KOPT-K1 (cell line): Measurements from ENCODE around the gene ARL14.

Experiments used
- H3K27ac ChIP-seq: fragments of 200-600 bp; sonication (generic); 2 replicates; pipeline ENCODE4 v1.5.1; 2016; ENCODE audit warnings: antibody characterized with exemption, mild to moderate bottlenecking, low read depth, low read length; ENCODE audit not compliant: poor library complexity, severe bottlenecking
- H3K36me3 ChIP-seq: fragments of 200-600 bp; sonication (generic); 2 replicates; pipeline ENCODE4 v1.5.1; 2017; ENCODE audit warnings: antibody characterized with exemption, mild to moderate bottlenecking, low read length, moderate library complexity; ENCODE audit not compliant: insufficient read depth
- H3K9me3 ChIP-seq: fragments of 200-600 bp; sonication (generic); 2 replicates; pipeline ENCODE4 v1.5.1; 2017; ENCODE audit warnings: antibody characterized with exemption, low read length, mild to moderate bottlenecking; ENCODE audit not compliant: insufficient read depth, poor library complexity, severe bottlenecking

Gene ARL14

DNA sequence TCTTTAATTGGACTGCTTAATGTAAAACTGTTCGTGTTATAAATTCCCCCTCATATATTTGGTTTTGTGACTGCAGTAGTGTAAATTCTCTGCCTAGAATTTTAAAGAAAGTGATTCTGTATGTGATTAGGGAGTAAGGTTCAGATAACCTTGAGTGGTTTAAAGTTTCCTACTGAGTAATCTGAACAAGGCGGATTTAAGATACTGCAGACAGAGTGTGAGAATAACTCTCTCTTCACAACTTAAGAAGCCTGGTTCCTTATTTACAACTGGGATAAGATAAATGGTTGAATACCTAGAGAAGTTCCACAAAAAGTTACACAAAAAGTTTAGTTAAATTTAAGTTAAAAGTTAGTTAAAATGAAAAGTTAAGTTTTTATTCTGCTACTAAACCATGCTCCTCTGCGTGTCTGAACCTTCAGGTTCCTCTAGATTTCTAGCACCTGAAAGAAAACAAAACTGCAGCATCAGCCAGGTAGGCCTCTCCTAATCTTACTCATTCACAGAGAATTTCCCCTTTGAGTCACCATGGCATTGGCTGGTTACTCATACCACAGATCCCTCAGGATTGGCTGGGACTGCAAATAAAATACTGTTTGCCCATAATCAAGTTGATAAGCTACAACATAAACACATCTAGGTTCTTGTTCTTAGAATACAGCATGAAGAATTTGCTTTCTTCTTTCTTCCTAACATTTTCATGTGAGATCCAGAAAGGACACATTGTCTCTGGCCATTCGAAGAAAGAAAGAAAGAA is at the start of gene ARL14:
Gene ARL14, plus strand, starts transcription at position 614 of the 757 bp plus-strand sequence. CDS start 187 bp downstream, outside the sequence.
- no peak within 1 kb of the TSS for H3K27ac ChIP-seq
- no peaks in the 10 kb centered on the region for H3K9me3 ChIP-seq
- H3K36me3 ChIP-seq: no peaks in the 10 kb centered on the region

DNA sequence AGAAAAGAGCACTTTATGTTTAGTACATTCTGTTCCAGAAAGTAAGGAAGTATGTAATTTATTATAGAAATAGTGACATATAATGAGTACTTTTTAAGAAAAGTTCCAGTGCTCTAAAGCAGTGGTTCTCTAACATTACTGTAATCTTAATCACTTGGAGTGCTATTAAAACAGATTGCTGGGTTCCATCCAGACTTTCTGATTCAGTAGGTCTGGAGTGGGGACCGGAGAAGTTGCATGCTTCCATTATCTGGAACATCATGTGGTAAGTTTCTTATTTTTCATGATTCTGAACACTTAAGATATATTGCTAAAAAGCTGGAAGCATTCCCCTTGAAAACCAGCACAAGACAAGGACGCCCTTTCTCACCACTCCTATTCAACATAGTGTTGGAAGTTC is 47.5 kb upstream of the ARL14 start:
- Histone ChIP-seq H3K9me3 (no peaks in the 10 kb centered on the region), H3K27ac (no peak overlapping the region), H3K36me3 (no peaks in the 10 kb centered on the region)

DNA sequence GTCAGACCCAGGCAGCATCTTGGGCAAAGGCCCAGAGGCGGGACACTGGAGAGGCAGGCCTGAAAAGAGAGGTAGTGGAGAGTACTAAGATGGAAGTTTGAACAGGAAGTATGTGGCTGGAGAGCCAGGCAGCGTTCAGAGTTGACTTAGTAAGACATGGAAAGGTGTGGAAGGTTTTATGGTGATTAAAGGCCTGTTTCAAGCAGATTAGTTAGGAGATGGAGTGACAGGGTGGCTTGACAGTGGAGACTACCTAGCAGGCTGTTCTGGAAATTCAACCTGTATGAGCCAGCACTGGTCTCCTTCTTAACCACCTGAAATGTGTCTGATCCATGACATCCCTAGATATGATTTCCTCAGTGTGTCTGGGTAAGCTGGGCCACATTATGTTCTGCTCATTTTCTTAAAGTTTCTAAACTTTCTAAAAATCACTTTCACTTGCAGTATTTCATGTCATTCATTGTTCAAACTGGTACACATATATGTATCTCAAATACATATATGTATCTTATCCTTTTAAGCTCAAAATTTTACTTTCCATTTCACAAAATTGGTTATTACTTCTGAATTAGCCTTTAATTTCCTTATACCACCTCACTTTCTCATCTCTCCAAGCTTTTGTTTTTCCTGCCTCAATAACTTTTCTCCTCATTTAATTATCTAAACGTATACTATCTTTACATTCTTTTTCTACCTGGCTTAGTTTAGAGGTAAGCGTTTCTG is 43.4 kb upstream of the ARL14 start:
- Histone ChIP-seq H3K9me3 (no peaks in the 10 kb centered on the region), H3K36me3 (no peaks in the 10 kb centered on the region), H3K27ac (no peak overlapping the region)

DNA sequence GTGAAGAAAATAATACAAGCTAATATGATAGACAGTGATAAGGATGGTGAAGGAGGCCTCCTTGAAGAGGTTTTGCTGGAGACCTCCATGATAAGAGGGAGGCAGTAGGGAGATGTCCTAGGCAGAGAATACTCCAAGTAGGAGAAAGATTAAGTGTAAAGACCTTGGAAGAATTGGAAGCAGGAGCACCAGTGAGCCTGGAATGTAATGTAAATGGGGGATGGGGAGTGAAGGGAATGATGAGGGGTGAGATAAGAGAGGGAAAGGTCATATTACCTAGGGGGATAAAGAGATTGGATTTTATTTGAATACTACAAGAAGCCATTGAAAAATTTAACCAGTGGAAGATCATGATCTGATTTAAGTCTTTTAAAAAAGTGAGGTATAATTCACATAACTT is 41.7 kb upstream of the ARL14 start:
- Histone ChIP-seq H3K9me3 (no peaks in the 10 kb centered on the region), H3K36me3 (no peaks in the 10 kb centered on the region), H3K27ac (no peak overlapping the region)

DNA sequence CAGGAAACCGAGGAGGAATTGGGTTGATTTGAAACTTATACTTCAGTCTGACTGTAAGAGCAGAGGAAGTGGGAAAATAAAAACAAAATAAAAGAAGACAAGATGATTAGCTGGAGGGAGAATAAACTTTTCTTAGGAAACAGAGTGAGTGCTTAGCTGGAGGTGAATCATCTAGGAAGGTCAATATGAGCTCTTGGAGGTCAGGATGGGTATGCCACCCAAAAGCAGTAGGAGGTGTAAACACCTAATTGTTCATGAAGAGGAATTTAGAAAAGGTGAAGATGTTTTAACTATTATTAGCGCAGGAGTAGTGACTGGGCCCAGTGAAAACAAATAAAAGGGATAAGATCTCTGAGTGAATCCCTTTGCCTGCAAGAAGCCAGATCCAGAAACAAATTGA is 39.9 kb upstream of the ARL14 start:
- Histone ChIP-seq H3K36me3 (no peaks in the 10 kb centered on the region), H3K9me3 (no peaks in the 10 kb centered on the region), H3K27ac (no peak overlapping the region)

DNA sequence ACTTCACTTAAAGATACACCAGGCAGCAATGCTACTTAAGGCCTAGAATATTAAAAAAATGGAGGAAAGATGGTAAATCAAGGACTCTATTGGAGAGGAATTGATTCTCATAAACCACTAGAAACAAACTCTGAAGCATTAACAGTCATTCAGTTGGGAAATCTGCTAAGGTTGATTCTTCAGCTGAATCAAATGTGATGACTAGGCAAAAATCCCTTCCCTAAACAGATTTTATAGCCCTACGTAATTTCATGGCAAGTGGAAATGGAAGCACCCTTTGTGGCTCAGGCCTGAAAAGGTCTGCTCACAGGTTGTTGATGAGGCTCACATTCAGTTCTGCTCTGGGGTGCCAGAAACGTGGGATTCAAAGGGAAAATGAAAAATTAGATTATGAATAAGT is 38.8 kb upstream of the ARL14 start:
- Histone ChIP-seq H3K9me3 (no peaks in the 10 kb centered on the region), H3K27ac (no peak overlapping the region), H3K36me3 (no peaks in the 10 kb centered on the region)

DNA sequence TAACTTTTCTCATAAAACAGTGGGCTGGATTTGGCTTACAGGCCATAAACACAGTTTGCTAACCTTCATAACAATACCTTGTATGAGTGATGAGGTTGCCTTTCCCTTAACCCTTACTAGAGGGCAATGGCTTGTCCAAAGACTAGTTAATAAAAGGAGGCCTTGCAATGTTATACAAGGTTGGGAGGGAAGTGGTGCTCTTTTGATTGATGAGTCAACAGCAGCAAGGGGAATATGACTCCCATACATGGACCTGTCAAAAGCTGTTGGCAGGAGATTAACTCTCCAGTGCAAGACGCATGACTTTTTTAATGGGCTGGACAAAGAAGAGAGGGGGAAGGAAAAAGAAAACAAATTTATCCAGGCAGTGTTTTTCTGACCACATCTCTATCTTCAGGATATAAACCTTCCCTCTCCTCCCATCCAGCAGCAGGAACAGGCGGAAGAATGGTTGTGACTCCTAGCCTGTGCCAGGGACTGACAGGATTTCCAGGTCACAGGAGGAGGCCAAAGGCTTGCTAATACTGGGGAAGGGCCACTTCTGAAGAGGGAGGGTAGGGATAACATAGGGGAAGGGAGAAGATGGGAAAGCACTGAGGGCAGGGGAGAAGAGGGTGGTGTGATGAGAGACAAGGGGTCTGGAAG is 35.2 kb upstream of the ARL14 start:
- H3K36me3 ChIP-seq: no peaks in the 10 kb centered on the region
- no peak overlapping the region for H3K27ac ChIP-seq
- H3K9me3 ChIP-seq: no peaks in the 10 kb centered on the region

DNA sequence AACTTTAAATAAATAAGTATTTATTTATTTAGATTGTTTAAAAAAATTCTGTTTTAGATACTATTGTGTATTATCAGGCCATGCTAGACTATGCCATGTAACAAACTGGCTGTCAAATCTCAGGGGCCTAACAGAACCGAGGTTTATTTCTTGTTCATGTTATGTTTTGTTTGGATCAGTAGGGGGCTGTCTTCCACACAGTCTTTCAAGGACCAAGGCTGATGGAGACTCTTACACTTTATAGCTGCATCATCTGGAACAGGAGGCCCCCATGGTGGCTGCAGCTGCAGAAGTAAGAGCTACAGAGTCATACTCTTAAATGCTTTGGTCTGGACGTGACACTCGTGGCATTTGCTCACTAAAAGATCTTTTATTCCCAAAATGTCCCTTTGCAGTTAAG is 33.0 kb upstream of the ARL14 start:
- Histone ChIP-seq H3K36me3 (no peaks in the 10 kb centered on the region), H3K9me3 (no peaks in the 10 kb centered on the region), H3K27ac (no peak overlapping the region)

DNA sequence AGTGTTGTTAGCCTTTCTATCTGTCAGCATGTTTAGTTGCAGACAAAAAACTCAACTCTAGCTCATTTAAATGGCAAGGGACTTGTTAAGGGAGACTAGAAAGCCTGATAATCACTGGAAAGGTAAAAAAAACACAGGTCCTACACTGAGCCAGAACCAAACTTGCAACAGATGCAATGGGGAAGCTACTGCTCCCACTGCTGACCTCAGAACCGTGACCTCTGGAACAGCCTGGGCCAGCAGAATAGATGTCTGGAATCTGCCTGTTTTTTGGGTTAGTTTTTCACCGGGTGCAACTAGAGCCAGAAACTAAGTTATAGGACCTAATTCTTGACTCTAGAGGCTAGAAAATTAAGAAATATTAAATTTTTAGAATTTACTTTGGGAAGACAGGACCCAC is 32.5 kb upstream of the ARL14 start:
- H3K27ac ChIP-seq: no peak overlapping the region
- H3K9me3 ChIP-seq: no peaks in the 10 kb centered on the region
- no peaks in the 10 kb centered on the region for H3K36me3 ChIP-seq

DNA sequence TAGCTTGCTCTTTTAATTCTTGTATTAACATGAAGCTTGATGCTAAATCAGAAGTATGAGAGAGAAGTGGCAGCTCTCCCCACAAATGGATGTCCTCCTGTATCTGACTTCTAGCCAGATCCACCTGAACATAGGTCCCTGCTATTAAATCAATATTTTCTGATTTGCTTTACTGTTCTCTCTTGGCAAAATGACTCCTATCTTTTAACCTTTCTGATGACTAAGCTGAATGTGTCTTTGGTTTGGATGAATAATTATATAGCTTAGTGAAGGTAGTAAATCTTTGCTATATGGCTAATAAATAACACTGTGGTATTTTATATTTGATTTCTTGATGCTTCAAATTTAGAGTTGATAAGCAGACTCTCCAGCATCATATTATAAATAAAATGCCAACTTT is 28.3 kb upstream of the ARL14 start:
- no peaks in the 10 kb centered on the region for H3K36me3 ChIP-seq
- no peak overlapping the region for H3K27ac ChIP-seq
- no peaks in the 10 kb centered on the region for H3K9me3 ChIP-seq

DNA sequence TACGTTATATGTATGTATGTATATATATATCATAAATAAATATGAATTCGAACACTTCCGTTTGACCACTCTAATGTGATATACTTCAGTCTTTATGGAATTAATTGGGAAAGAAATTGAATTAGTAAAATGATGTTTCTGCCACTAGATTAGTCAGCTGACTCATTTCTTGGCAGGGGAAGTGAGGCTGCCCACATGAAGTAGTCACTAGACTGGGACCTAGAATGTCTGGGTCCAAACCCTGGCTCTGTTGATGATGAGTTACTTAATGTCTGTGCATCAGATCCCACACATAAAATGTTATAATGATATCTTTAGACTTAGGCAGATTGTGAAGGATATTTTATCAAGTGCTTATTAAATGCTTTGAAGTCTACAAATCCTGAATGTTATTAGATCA is 27.4 kb upstream of the ARL14 start:
- H3K27ac ChIP-seq: no peak overlapping the region
- H3K9me3 ChIP-seq: no peaks in the 10 kb centered on the region
- no peaks in the 10 kb centered on the region for H3K36me3 ChIP-seq

DNA sequence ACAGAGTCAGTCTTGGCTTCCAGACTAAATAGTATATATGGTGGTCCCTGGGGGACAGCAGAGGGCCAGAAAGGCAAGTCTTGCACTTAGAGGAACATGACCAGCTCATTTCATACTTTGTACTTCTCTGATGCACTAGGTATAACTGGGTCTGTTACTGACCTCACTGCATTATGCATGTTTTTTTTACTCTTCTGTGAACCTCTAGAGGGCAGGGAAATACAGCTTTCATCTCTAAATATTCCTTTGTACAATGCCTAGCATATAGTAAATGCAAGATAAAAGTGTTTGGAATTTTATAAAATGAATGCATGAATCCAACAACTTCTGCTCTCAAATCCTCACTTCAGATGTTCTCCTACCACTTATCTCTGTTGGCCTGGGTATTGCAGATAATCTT is 23.4 kb upstream of the ARL14 start:
- no peaks in the 10 kb centered on the region for H3K9me3 ChIP-seq
- no peaks in the 10 kb centered on the region for H3K36me3 ChIP-seq
- no peak overlapping the region for H3K27ac ChIP-seq

DNA sequence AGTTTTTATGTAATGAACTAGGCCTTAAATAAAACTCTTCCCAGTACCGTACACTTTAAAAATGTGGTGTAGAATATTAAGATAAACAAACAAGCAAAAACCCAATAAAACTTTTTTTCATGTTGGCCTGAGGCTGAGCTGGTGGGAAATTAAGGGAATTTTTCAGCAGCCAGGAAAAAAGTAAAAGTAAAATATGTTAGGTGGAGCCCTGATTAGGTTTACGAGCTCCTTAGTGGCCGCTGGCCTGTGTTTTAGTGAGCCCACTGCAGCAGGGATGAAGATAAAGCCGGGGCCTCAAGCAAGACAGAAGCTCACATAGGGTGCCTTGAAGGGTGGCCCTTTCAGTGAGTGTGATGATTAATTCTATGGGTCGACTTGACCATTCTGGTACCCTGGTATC is 16.1 kb upstream of the ARL14 start:
- H3K27ac ChIP-seq: no peak overlapping the region
- no peaks in the 10 kb centered on the region for H3K36me3 ChIP-seq
- no peaks in the 10 kb centered on the region for H3K9me3 ChIP-seq

DNA sequence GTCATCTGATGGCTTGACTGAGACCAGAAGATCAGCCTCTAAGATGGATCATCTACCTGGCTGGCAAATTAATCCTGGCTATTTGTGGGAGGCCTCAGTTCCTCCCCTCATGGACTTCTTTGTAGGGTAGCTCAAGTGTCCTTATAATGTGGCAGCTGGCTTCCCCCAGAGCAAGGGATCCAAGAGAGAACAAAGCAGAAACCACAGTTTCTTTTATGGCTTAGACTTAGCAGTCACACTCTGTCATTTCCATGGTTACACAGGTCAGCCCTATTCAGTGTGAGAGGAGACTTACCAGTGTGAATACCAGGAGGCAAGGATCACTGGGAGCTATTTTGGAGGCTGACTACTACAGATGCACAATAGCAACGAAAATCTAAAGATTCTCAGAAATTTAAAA is 15.3 kb upstream of the ARL14 start:
- no peak overlapping the region for H3K27ac ChIP-seq
- H3K9me3 ChIP-seq: no peaks in the 10 kb centered on the region
- H3K36me3 ChIP-seq: no peaks in the 10 kb centered on the region

DNA sequence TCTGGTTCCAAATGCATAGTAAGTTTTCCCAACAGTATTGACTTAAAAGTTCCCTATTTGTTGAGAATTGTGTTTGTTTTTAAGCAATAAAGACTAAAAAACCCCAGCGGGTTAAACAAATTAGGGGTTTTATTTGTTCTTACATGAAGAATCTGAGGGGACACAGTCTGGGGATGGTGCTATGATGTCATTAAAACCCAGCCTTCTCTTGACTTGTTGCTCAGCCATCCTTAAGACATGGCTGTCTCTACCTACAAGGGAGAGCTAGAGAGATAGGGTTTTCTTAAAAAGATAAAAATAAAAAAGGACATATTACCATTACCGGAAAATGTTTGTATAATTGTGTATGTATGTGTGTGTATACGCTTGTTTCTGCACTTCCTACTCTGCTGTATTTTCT is 11.7 kb upstream of the ARL14 start:
- Histone ChIP-seq H3K9me3 (no peaks in the 10 kb centered on the region), H3K27ac (peak overlapping the region; percentile 53), H3K36me3 (no peaks in the 10 kb centered on the region)
